K562 (cell line): ENCODE results near the gene NDUFB3.

Experiments used
- CC2D1A ChIP-seq: fragments of 450-650 bp; IDR thresholded peaks from 2 replicates; pipeline ENCODE4 v1.6.1; 2017; ENCODE audit warnings: mild to moderate bottlenecking
- IRF2 ChIP-seq: sonication (generic); formaldehyde crosslinking; IDR thresholded peaks from 2 replicates; pipeline ENCODE4 v1.8.1; 2022; ENCODE audit warnings: mild to moderate bottlenecking, missing genetic modification reagents
- KLF16 ChIP-seq: IDR thresholded peaks from 2 replicates; pipeline ENCODE4 v1.6.1; 2016; ENCODE audit warnings: antibody characterized with exemption
- MECOM ChIP-seq: fragments of 250-450 bp; sonication (Bioruptor Pico); IDR thresholded peaks from 2 replicates; pipeline ENCODE4 v1.8.0; 2022; ENCODE audit warnings: inconsistent platforms
- PML ChIP-seq: IDR thresholded peaks from 2 replicates; pipeline ENCODE4 v1.6.1; 2012; ENCODE audit warnings: low read length, inconsistent platforms
- POLR2A ChIP-seq: fragments of 450-650 bp; conservative IDR thresholded peaks from 2 replicates; pipeline ENCODE4 v1.6.1; 2016
- SMARCB1 ChIP-seq: IDR thresholded peaks from 2 replicates; pipeline ENCODE4 v1.6.1; 2011; ENCODE audit warnings: improper control_type of control experiment, low read depth; ENCODE audit not compliant: insufficient read length
- U2AF2 ChIP-seq: fragments of 200-400 bp; formaldehyde crosslinking; optimal IDR thresholded peaks from 2 replicates; pipeline ENCODE3; 2017; ENCODE audit warnings: low read depth, mild to moderate bottlenecking, low read length
- ZNF274 ChIP-seq: IDR thresholded peaks from 2 replicates; pipeline ENCODE4 v1.6.1; 2011; ENCODE audit warnings: low read depth, mild to moderate bottlenecking, low read length, moderate library complexity, borderline replicate concordance
- TF ChIP-seq, protein P1 (sequence below), 2 experiments: IDR thresholded peaks; 2 replicates each; pipeline ENCODE4 v1.6.1; 2012; ENCODE audit warnings: improper control_type of control experiment in 2 of 2, low read depth in 2 of 2, low read length in 2 of 2, borderline replicate concordance in 1 of 2
- TF ChIP-seq, protein P2 (sequence below): sonication (generic); formaldehyde crosslinking; IDR thresholded peaks from 2 replicates; pipeline ENCODE4 v1.8.0; 2022; ENCODE audit warnings: missing genetic modification reagents, mild to moderate bottlenecking, moderate library complexity, borderline replicate concordance

DNA sequence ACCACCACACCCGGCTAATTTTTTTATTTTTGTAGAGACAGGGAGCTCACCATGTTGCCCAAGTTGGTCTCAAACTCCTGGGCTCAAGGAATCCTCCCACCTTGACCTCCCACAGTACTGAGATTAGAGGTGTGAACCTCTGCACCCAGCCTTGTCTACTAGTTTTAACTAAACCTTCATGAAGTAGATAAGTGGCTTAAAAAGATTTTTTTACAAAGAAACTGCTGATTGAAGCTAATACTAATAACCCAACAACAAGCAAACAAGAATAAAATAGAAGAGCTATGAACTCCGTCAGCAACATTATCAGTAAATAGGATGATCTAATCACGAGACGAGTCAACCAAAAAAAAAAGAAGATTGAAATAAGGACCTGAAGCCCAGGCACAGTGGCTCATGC is 18.8 kb downstream of the NDUFB3 start:
- TF ChIP-seq KLF16 (no peak), CC2D1A (no peak), IRF2 (no peak), POLR2A (no peak), SMARCB1 (no peak), MECOM (CRISPR knock-in tag) (no peak), ZNF274 (no peak), PML (no peak), U2AF2 (no peak)
- TF ChIP-seq, protein P1, sequence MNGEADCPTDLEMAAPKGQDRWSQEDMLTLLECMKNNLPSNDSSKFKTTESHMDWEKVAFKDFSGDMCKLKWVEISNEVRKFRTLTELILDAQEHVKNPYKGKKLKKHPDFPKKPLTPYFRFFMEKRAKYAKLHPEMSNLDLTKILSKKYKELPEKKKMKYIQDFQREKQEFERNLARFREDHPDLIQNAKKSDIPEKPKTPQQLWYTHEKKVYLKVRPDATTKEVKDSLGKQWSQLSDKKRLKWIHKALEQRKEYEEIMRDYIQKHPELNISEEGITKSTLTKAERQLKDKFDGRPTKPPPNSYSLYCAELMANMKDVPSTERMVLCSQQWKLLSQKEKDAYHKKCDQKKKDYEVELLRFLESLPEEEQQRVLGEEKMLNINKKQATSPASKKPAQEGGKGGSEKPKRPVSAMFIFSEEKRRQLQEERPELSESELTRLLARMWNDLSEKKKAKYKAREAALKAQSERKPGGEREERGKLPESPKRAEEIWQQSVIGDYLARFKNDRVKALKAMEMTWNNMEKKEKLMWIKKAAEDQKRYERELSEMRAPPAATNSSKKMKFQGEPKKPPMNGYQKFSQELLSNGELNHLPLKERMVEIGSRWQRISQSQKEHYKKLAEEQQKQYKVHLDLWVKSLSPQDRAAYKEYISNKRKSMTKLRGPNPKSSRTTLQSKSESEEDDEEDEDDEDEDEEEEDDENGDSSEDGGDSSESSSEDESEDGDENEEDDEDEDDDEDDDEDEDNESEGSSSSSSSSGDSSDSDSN (IDR thresholded peaks at IDR 0.05; ENCODE audit: borderline replicate concordance in 1 of 2, low read depth in 2 of 2, low read length in 2 of 2), result no peak
- TF ChIP-seq, protein P2, sequence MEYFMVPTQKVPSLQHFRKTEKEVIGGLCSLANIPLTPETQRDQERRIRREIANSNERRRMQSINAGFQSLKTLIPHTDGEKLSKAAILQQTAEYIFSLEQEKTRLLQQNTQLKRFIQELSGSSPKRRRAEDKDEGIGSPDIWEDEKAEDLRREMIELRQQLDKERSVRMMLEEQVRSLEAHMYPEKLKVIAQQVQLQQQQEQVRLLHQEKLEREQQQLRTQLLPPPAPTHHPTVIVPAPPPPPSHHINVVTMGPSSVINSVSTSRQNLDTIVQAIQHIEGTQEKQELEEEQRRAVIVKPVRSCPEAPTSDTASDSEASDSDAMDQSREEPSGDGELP (CRISPR knock-in tag), result no peak
